Aorta (tissue), 5 donors: ENCODE measurements around the gene TRIM2. TPM values are rescaled to one million over a fixed set of nuclear protein-coding genes. Genes with fewer than 3 reads are reported as not detected.

Experiments
- ATAC-seq: fragments of 200-7000 bp; cut with Tn5 transposase; one replicate; pipeline ENCODE4 v1.9.1; 2022; ENCODE audit warnings: moderate library complexity; ENCODE audit not compliant: low FRiP score
- DNase-seq, 2 donors: peaks; one replicate each; pipeline ENCODE4 v3.0.0-alpha.2; 2020
- H3K27ac ChIP-seq, 2 donors: one replicate each; pipeline ENCODE4 v1.5.1; 2013; ENCODE audit warnings: low read length in 2 of 2, mild to moderate bottlenecking in 2 of 2, moderate library complexity in 2 of 2, control low read depth in 1 of 2, inconsistent platforms in 1 of 2, low read depth in 1 of 2
- H3K27me3 ChIP-seq, 2 donors: one replicate each; pipeline ENCODE4 v1.6.1; 2013; ENCODE audit warnings: control low read depth in 1 of 2, low read length in 1 of 2, mild to moderate bottlenecking in 1 of 2, moderate library complexity in 1 of 2; ENCODE audit not compliant: insufficient read depth in 2 of 2, control insufficient read depth in 1 of 2
- H3K36me3 ChIP-seq, 2 donors: one replicate each; pipeline ENCODE4 v1.6.1; 2013; ENCODE audit warnings: control low read depth in 1 of 2, low read length in 1 of 2, mild to moderate bottlenecking in 1 of 2; ENCODE audit not compliant: insufficient read depth in 2 of 2, control insufficient read depth in 1 of 2
- H3K4me1 ChIP-seq, 2 donors: one replicate each; pipeline ENCODE4 v1.6.1; 2013; ENCODE audit warnings: low read length in 2 of 2, control low read depth in 1 of 2, mild to moderate bottlenecking in 1 of 2, moderate library complexity in 1 of 2; ENCODE audit not compliant: insufficient read depth in 2 of 2, control insufficient read depth in 1 of 2
- H3K4me3 ChIP-seq, 2 donors: one replicate each; pipeline ENCODE4 v1.5.1; 2013; ENCODE audit warnings: low read length in 2 of 2, control low read depth in 1 of 2, mild to moderate bottlenecking in 1 of 2
- H3K9me3 ChIP-seq: one replicate; pipeline ENCODE4 v1.6.1; 2013; ENCODE audit warnings: mild to moderate bottlenecking, low read length; ENCODE audit not compliant: control insufficient read depth
- WGBS, 2 donors: extraction: QIAGEN DNeasy Blood & Tissue Kit; methylation state at CpG; one replicate each; pipeline ENCODE4 v1.1.7; 2013; 5-methylcytosine and 5-hydroxymethylcytosine counted together
- intact Hi-C, 2 donors: fragments of 100-400 bp; cut with DNase I; formaldehyde crosslinking; loops; one replicate each; pipeline versions ENCODE4 v1.14.2 to v1.15.0; 2022
- polyA plus RNA-seq, 2 donors: library from polyadenylated mRNA; stranded (reverse); fragments of 200-250 nt; gene quantifications; one replicate each; pipeline ENCODE4 v1.2.3, GENCODE V29; 2013
- total RNA-seq, 2 donors: library from RNA; stranded (reverse); fragmentation: NEBNext Ultra II Directional; extraction: Animal tissue kit (Norgen Biotek cat#: 25700); gene quantifications; one replicate each; pipeline ENCODE4 v1.2.1, GENCODE V29; 2021
- donor health status: healthy with polysubstance abuse.
- donor health status: Bipolar disorder and iron deficiency.
- donor health status: DM: no; HTN: no; CAD: no.
- donor health status: DM: no; HTN: no; CAD: no.
- donor health status: DM: yes; HTN: yes; CAD: no.

Gene TRIM2
- total and polyA plus RNA-seq, 4 donors, result 7.5 to 53.4 (median 18.9) TPM

GRCh38 chr4:153383131-153383530 is 178.9 kb downstream of the TRIM2 start:
- no peaks in the 10 kb centered on the region for H3K36me3 ChIP-seq
- intact Hi-C loops, result no loop called here

DNA sequence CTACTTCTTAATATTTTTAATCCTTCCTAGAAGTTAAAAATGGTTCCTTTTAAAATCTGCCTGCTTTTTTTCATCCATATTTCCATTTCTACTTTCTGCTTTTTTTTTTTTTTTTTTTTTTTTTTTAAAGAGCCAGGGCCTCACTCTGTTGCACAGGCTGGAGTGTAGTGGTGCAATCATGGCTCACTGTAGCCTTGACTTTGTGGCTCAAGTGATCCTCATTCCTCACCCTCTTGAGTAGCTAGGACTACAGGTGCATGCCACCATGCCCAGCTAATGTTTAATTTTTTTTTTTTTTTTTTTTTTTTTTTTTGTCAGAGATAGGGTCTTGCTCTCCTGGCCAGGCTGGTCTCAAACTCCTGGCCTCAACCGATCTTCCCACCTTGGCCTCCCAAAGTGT is 179.9 kb downstream of the TRIM2 start:
- Histone ChIP-seq H3K9me3 (no peaks in the 10 kb centered on the region), H3K27ac (no peak overlapping the region), H3K4me1 (no peaks in the 10 kb centered on the region), H3K27me3 (no peaks in the 10 kb centered on the region), H3K36me3 (no peaks in the 10 kb centered on the region), H3K4me3 (no peak overlapping the region)
- 96 to 97% methylated on average over 1 of the region's 1 CpG for WGBS, 2 donors
- intact Hi-C loops, result no loop called here
- ATAC-seq (no peak), DNase-seq (no peak)

More at GRCh38 chr4:153383131-153383530, 178.9 kb downstream of the TRIM2 start:
- ATAC-seq (no peak), DNase-seq (no peak)
- Histone ChIP-seq H3K27me3 (no peaks in the 10 kb centered on the region), H3K4me1 (no peaks in the 10 kb centered on the region), H3K4me3 (no peak overlapping the region), H3K9me3 (no peaks in the 10 kb centered on the region), H3K27ac (no peak overlapping the region)
- 68 to 73% methylated on average over 4 of the region's 4 CpGs for WGBS, 2 donors

GRCh38 chr4:153385784-153386183 is 181.5 kb downstream of the TRIM2 start:
- intact Hi-C loops, result no loop called here
- H3K9me3 ChIP-seq, result no peaks in the 10 kb centered on the region
- 66 to 73% methylated on average over 2 of the region's 2 CpGs for whole genome bisulfite sequencing, 2 donors
- ATAC-seq (no peak), DNase-seq (no peak)
- H3K4me1 ChIP-seq, result no peaks in the 10 kb centered on the region
- no peak overlapping the region for H3K4me3 ChIP-seq
- H3K27ac ChIP-seq, result no peak overlapping the region
- no peaks in the 10 kb centered on the region for H3K36me3 ChIP-seq
- no peaks in the 10 kb centered on the region for H3K27me3 ChIP-seq

- intact Hi-C loops, result no loop called here
- ATAC-seq (no peak), DNase-seq (no peak)
- 94 to 97% methylated on average over 4 of the region's 4 CpGs for WGBS, 2 donors
- H3K36me3 ChIP-seq, result no peaks in the 10 kb centered on the region
- H3K27ac ChIP-seq, result no peak overlapping the region
- H3K27me3 ChIP-seq, result no peaks in the 10 kb centered on the region
- H3K4me3 ChIP-seq, result no peak overlapping the region
- no peaks in the 10 kb centered on the region for H3K4me1 ChIP-seq
- H3K9me3 ChIP-seq, result no peaks in the 10 kb centered on the region
These were observed 183.7 kb downstream of the TRIM2 start for GRCh38 chr4:153387981-153388380.

Other genes starting within 250 kb of the TRIM2 start
- 1 to 10 TPM in 1 of 2 donors, under 1 TPM in 1; 0.81 to 1.3 TPM for gene MND1, start 140.2 kb downstream of the TRIM2 start, total RNA-seq
- under 1 TPM in 1 of 2 donors, not detected in 1; 0.23 TPM for gene MND1, start 140.2 kb downstream of the TRIM2 start, polyA plus RNA-seq